HG02970 (cell line): ENCODE results near the gene TSNAX.

Source experiments
- ATAC-seq: cut with Tn5 transposase; IDR thresholded peaks from one replicate; pipeline ENCODE4 v1.9.1; 2021; ENCODE audit warnings: mild to moderate bottlenecking, moderate library complexity, moderate number of reproducible peaks; ENCODE audit not compliant: unreplicated experiment, low FRiP score

The TSNAX gene

DNA sequence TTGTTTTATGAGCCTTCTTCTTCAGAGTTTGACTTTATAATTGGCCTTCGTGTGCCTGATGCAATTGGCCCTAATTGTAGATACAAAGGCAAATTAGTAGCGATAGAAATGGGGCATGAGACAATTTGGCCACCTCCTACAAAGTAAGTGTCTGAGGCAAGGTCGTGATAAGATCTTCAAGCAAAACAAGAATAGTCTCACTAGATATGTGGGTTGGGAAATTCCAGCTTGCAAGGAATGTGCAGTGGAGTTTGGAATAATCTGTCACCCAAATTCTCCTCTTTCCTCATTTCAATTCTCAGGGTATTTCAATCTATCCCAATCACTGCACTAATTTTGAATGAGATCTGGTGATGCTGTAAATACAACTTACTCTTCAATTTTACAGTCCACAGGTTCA lies 11.4 kb upstream of the TSNAX start:
- ATAC-seq = no peak

DNA sequence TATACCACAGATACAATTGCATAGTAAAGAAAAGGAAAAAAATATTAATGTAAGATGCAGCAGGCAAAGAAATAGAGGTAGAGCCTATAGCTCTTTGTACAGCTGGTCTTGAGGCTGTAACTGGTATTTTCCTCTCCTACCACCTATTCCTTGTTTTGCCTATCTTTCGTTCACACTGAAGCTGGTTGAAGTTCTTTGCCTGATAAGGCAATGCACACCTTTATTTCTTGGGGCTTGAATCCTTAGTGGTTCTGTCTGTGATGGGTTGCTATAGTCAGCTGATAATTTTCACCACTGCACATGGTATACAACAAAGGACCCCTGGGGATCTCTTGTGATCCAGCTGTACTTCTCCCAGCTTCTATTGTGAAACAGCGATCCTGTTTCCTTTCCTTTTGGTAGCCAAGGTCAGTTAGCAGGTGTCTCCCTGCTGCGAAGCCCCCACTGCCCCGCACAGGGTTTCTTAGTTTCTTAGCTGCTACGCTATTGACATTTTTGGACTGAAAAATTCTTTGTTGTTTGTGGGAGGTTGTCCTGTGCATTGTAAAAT lies 9.9 kb upstream of the TSNAX start:
- ATAC-seq = no peak

DNA sequence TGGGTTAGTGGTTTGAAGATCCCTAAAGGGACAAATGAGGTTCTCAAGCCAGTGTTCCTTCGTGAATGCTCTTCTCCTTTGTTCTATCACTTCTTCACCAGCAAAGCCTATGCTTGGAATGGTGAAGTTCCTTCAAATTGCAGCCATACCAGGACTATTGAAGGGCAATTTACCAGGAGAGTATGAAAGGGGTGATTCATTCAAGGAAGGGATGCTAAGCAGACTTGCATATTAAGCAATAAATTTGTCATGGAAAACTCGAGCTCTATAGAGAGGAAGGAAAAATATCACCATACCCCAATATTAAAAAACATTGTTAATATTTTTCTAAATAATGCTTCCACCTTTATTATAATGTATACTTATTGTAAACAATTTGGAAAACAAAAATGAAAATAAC lies 9.3 kb upstream of the TSNAX start:
- no peak for ATAC-seq

DNA sequence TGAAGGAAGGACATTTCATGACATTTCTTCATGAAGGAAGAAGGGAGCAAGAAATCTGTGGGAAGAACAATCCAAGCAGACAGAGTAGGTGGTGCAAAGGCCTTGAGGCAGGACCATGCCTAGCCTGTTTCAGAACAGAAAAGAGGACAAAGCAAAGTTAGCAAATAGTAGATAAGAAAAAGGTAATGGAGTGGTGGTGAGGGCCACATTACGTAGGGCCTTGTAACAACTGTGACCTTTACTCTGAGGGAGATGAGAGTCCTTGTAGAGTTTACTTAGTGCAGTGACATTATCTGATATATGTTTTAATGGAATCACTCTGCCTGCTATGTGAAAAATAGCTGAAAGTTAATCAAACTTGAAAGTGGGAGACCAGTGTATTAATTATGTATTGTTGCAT lies 6.4 kb upstream of the TSNAX start:
- no peak for ATAC-seq

DNA sequence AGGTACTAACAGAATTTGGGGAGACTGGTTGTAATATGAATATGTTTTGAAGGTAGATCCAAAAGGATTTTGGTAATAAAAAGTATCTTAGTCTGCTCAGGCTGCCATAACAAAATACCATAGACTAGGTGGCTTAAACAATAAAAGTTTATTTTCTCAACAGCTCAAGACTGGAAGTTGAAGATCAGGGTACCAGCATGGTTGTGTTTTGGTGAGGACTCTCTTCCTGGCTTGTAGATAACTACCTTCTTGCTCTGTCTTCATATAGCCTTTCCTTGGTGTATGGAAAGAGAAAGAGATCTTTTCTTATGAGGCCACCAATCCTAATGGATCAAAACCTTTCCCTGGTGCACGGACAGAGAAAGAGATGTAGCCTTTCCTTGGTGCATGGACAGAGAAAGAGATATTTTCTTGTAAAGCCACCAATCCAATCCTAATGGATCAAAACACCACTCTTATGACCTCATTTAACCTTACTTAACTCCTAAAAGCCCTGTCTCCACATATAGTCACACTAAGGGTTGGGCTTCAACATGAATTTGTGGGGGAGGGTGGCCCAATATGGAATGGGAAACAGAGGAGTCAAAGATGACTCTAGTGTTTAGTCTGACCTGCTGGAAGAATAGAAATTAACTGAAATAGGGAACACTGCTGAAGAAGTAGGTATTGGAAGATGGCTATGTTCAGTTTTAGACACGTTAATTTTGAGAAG lies 5.4 kb upstream of the TSNAX start:
- no peak for ATAC-seq

DNA sequence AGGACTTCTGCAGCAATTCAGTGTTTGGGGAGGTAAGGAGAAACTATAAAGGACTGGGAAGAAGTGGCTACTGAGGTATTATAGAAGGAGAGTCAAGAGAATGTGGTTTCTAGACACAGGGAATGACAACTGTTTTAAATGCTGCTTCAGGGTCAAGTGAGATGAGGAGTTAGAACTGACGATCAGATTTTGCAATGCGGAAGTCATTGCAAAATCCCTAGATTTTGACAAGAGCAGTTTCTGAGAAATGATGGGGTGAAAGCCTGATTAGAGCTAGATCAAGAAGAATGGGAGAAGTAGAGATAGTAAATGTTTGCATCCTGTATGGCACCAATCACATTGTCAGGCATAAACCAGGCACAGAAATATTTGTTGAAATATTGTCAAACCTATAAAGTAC lies 4.7 kb upstream of the TSNAX start:
- ATAC-seq = no peak

DNA sequence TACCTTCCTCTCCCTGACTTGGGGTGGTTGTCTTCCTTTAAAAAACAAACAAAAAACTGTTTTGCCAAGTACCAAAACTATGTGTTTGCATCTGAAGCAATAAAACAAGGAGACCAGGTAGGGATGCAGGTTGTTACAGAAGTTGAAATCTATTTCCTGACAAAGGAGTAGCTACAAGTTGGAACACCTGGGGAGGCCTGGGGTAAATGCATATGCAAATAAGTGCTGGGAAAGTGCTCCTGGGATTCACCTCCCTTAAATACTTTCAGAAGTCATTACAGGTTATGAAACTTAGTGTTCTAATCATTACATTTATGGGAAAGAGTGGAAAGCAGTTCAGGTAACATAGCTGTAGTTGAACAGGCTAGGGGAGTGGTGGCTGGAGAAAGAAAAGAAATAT lies 1.9 kb upstream of the TSNAX start:
- no peak for ATAC-seq

DNA sequence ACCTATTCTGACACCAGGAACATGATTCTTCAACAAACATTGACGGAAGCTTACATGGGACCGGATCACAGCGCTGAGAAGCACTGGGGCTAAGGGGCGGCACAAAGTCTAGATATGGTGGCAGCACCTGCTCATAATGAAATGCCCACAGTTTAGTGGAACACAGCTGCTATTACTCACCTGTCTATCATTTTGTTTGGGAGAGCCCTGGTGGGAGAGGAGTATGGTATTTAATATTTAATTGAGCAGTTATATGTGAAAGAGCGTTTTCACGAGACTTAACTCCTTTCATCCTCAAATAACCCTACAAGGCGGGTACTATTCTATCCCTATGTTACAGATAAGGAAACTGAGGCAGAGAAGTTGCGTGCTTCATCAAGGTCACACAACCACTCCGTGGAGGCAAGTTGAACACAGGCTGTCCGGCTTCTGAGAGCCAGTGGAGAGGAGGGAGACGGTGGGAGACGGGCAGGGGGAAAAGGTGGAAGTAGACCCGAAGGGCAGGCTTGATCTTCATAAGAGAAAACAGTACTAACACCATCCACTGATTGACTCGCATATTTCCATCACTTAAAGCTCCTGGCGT lies 790 bp upstream of the TSNAX start:
- ATAC-seq = peak; percentile 11

DNA sequence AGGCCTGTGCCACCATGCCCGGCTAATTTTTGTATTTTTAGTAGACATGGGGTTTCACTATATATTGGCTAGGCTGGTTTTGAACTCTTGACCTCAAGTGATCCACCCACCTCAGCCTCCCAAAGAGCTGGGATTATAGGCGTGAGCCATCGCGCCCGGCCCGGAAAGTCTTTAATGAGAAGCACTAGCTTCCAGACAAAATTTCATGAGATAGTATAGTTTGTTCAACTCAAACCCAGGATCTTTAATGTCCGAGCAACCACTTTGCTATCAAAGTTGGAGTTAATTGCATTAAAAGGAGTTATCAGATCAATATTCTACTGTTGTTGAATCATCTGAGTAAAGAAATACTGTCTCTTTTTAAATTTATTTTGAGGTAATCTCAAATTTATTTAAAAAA lies 4.8 kb downstream of the TSNAX start:
- no peak for ATAC-seq

DNA sequence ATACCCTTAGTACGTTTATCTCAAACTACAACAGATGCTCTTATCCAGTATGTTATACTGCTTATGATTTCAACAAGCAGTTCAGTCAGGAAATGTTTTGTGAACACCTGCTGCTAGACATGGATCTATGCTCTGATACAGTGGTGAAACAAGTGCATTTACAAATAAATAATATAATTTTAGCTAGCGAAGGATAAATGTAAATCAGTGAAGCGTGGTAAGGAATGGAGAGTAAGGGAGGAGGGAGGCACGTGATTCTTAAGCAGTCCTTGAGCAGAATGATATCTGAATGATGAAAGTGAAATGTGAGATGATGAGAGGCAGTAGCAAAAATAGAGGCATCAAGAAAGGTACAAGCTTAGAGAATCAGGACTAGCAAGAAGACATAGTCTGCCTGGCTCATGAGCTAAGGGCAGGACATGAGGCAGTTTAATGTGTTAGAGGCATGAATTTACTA lies 6.3 kb downstream of the TSNAX start:
- ATAC-seq = no peak

DNA sequence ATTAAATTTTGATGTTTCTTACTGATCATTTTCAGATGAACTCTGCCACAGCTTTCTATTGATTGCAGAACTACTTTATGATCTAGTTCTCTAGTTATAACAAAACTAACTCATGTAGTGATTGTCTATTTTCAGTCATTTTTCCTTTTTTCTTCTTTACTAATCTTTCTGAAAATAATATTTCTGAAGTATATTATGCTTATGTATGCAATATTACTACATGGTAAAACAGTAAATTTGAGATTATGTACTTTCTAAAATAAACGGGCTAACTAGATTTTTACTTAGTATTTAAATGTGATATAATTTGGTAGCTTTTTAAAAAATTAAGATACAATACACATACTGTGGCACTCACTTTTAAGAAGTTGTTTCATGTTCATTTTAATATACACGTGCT lies 7.6 kb downstream of the TSNAX start:
- no peak for ATAC-seq

DNA sequence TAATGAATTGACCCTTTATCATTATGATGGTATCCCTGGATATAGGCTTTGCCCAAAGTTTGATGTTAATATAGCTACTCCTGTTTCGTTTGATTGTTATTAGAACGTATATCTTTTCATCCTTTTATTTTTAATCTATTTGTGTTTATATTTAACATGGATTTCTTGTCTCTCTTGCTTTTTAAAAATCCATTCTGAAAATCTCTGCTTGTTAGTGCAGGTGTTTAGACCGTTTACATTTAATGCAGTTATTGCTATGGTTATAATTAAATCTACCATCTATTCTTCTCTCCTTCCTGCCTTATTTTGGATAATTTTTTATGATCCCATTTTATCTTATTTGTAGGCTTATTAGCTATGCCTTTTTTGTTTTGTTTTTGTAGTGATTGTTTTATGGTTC lies 12.4 kb downstream of the TSNAX start:
- ATAC-seq = no peak

DNA sequence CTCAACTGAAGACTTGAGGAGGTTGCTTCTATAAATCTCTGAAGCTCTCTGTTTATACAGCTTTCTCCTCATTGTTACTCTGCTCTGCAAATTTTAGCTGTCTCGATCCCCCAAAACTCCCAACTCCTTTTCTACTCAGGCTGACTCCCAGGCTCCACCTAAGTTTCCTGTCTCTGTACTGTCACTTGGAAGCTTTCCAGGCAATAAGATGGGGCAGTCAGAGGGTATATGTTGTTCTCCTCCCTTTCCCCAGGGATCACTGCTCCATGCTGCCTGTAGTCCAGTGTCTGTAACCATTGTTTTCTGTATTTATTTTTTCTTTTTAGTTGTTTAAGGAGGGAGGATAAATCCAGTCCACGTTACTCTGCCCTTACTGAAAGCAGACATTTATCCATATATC lies 13.4 kb downstream of the TSNAX start:
- no peak for ATAC-seq

DNA sequence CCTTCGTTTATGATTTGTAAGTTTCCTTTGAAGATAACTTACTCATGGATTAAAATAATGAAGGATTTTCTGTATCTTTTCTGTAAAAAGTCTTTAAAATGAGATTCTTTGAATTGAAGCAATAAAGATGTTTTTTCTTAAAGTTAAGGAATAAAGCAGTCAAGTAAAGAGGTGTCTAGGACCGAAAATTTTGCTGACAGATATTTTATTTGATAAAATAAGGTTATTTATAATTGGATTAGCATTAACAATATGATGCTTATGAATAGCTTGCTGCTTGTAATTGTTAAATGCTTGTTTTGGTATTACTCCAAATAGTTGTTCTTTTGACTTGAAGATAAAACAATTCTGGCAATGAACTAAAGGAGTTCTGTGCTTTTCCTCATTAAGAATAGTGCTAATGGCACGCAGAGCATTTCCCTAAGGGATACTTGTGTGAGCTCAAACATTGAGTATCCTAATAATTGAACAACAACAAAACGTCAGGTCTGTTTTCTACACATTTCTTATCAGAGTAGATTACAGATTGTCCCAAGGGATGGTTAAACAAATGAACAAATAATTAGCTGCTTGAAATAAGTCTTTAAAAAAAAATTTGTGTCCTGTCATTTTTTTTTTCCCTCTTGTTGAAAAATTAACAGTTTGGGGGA lies 16.6 kb downstream of the TSNAX start:
- no peak for ATAC-seq

DNA sequence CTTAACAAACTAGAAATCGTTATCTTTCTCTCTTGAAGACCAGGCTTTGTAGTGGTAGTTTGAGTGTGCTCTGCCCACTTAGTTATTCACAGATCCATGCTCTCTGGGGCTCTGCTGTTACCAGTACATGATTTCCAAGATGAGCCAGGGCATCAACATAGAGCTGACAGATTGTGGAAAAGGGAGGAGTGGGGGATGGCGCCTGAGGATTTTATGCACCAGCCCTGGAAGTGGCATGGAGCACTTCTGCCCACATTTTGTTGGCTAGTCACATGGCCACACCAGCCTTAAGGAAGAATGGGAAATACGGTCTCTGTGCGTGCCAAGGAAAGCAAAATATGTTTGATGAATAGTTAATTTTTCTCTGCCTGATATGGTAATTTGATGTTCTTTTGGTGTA lies 18.2 kb downstream of the TSNAX start:
- no peak for ATAC-seq

DNA sequence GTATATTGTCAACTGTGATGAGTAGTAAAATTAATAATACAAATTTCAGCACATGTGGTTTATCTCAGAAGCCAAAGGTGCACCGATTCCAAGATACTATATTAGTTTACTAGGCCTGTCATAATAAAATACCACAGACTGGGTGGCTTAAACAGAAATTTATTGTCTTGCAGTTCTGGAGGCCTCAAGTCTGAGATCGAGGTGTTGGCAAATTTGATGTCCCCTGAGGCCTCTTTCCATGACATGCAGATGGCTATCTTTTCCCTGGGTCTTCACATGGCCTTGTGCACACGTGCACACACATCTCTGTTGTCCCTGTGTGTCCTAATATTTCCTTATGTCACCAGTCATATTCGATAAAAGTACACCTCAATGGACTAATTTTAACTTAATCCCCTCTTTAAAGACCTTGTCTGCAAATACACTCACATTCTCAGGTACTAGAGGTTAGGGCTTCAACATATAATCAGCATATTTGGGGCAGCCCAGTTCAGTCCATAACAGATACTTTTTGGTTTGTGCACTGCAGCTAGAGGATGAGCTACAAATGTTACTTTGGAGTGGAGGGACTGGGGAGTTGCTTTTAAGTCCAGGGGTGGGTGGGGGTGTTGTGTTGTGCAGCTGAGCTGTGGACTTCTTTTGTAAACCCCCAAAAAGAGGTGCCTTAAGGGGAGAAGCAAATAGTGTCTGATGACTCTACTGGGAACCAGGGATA lies 21.4 kb downstream of the TSNAX start:
- ATAC-seq = no peak

DNA sequence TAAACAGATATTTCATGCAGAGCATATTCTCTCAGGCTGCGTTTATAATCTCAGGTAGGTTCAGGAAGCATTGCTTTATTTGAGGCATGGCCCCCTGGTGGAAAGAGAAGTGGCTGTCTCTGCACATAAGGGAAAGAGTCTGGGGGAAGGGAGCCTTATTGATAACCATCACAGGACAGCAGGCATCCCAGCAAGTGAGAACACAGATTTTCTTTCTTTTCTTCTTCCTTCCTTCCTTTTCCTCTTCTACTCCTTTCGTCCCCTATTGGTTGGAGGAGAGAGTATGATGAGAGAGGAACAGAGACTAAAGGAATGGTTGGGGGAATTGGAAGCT lies 21.9 kb downstream of the TSNAX start:
- ATAC-seq = no peak

DNA sequence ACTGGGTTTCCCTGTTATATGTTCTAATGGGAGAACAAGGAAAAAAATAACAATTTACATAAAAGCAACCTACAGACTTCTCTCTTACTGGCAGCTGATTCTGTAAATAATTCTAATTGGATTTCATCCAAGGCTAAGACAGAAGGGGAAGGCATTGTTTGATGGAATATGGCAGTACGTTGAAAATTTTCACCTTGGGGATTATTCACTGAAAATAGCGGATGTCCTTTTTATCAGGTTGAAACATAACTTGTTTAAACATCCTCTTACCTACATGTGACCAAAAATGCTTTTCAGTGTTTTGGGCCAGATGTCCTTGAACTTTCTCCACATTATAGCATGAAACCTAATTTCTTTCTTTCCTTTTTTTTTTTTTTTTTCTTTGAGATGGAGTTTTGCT lies 24.9 kb downstream of the TSNAX start:
- no peak for ATAC-seq

DNA sequence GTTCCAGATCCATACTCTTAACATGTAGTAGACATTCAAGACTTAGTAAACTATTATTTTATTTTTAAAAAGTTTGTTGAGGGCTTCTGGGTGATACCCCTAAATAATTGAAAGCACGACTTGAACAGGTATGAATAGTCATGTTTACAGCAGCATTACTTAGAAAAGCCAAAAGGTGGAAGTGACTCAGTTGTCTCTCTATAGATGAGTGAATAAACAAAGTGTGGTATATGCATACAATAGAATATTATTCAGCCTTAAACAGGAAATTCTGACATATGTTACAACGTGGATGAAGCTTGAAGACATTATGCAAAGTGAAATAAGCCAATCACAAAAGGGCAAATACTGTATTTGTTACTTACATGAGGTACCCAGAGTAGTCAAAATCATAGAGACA lies 26.5 kb downstream of the TSNAX start:
- ATAC-seq = no peak

DNA sequence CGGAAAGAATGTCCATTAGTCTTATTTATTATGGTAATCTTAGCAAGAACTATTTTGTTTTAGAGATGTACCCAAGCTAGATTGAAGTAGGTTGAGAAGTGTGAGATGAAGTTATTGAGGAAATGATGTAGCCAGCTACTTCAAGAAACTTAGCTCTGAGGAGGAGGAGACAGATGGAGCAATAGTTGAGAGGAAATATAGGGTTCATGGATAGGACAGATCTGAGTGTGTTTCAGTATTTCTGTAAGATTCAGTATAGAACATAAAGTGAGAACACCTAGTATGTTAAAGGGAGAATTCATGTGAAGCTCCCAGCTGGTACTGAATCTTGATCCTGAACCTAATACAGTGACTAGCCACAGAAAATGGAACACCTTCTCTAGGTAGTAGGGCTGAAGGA lies 28.9 kb downstream of the TSNAX start:
- no peak for ATAC-seq
